HCT116 (cell line): ENCODE results near the gene DICER1. TPM values are rescaled to one million over a fixed set of nuclear protein-coding genes. Genes with fewer than 3 reads are reported as not detected.

Source experiments
- ATAC-seq: fragments of 200-7000 bp; cut with Tn5 transposase; 2 replicates; pipeline ENCODE4 v1.9.1; 2020; ENCODE audit warnings: mild to moderate bottlenecking, moderate library complexity
- BruUV-seq: library from RNA; stranded (reverse); fragments of 400-500 nt; replicated peaks from 2 replicates; lab custom pipeline; 2021; lab: Mats Ljungman, UMichigan
- CTCF ChIA-PET: fragments of 300-600 bp; sonication (Branson Sonifier 250); formaldehyde crosslinking; loops from one replicate; lab custom pipeline; 2021; ENCODE audit warnings: antibody characterized with exemption; lab: Charles Lee
- POLR2A ChIA-PET: fragments of 300-600, 350-600 bp; sonication (Branson Sonifier 250); formaldehyde crosslinking; loops from one replicate; lab custom pipeline; 2021; ENCODE audit warnings: antibody characterized with exemption; lab: Charles Lee
- RAD21 ChIA-PET, 2 experiments: fragments of 300-600 bp; sonication (Branson Sonifier 250); formaldehyde crosslinking; loops; one replicate each; lab custom pipeline; 2023; ENCODE audit warnings: low total read pairs in 2 of 2; ENCODE audit not compliant: uncharacterized antibody in 2 of 2, unreplicated experiment in 2 of 2, low non-redundant PET in 1 of 2; lab: Charles Lee
- DNase-seq: peaks from one replicate; pipeline ENCODE4 v3.0.0-alpha.2; 2010; ENCODE audit warnings: low read depth, low spot score
- H2AFZ ChIP-seq: fragments of 200-600 bp; shearing (Covaris generic), sonication (generic); 2 replicates; pipeline ENCODE4 v1.6.1; 2017; ENCODE audit warnings: low read depth, mixed run types, mixed read lengths, antibody characterized with exemption, low read length; ENCODE audit not compliant: poor library complexity, severe bottlenecking
- H3K27ac ChIP-seq: 2 replicates; pipeline ENCODE4 v1.5.1; 2012; ENCODE audit warnings: low read depth, low read length
- H3K27me3 ChIP-seq: fragments of 200-600 bp; sonication (generic); 2 replicates; pipeline ENCODE4 v1.6.1; 2016; ENCODE audit warnings: mixed run types, low read length, mixed read lengths; ENCODE audit not compliant: insufficient read depth
- H3K36me3 ChIP-seq, 2 experiments: fragments of 200-500 bp in 1 of 2; fragments of 200-600 bp in 1 of 2; sonication (Bioruptor generic) in 1 of 2; sonication (generic) in 1 of 2; 2 replicates each; pipeline versions ENCODE4 v1.5.1 to v1.6.1; 2014 to 2016; ENCODE audit warnings: low read length in 2 of 2, inconsistent platforms in 1 of 2, mixed read lengths in 1 of 2, mixed run types in 1 of 2; ENCODE audit not compliant: insufficient read depth in 2 of 2, control insufficient read depth in 1 of 2
- H3K4me1 ChIP-seq, 2 experiments: fragments of 200-600 bp in 1 of 2; sonication (generic) in 1 of 2; 2 replicates each; pipeline versions ENCODE4 v1.5.1 to v1.6.1; 2012 to 2017; ENCODE audit warnings: low read length in 2 of 2, inconsistent platforms in 1 of 2, mild to moderate bottlenecking in 1 of 2, mixed read lengths in 1 of 2, mixed run types in 1 of 2, moderate library complexity in 1 of 2; ENCODE audit not compliant: insufficient read depth in 2 of 2, control insufficient read depth in 1 of 2
- H3K4me2 ChIP-seq: fragments of 200-600 bp; sonication (generic); 2 replicates; pipeline ENCODE4 v1.6.1; 2017; ENCODE audit warnings: mixed run types, low read length, mixed read lengths
- H3K4me3 ChIP-seq, 2 experiments: fragments of 200-600 bp in 1 of 2; sonication (generic) in 1 of 2; replicated peaks in 1 of 2; 2 replicates each; pipeline ENCODE4 v1.5.1; 2011 to 2016; ENCODE audit warnings: low read length in 2 of 2, control low read depth in 1 of 2, low read depth in 1 of 2, mild to moderate bottlenecking in 1 of 2, mixed read lengths in 1 of 2, mixed run types in 1 of 2
- H3K79me2 ChIP-seq: fragments of 200-600 bp; sonication (generic); 2 replicates; pipeline ENCODE4 v1.6.1; 2017; ENCODE audit warnings: mild to moderate bottlenecking, mixed run types, low read length, moderate library complexity, mixed read lengths; ENCODE audit not compliant: insufficient read depth
- H3K9ac ChIP-seq: fragments of 200-600 bp; sonication (generic); 2 replicates; pipeline ENCODE4 v1.6.1; 2016; ENCODE audit warnings: low read length, mixed read lengths
- H3K9me2 ChIP-seq: fragments of 200-600 bp; sonication (generic), shearing (Covaris generic); 2 replicates; pipeline ENCODE4 v1.6.1; 2017; ENCODE audit warnings: mixed run types, mild to moderate bottlenecking, moderate library complexity; ENCODE audit not compliant: insufficient read depth
- H3K9me3 ChIP-seq, 2 experiments: fragments of 200-500 bp in 1 of 2; fragments of 200-600 bp in 1 of 2; sonication (Bioruptor generic) in 1 of 2; sonication (generic) in 1 of 2; 2 replicates each; pipeline ENCODE4 v1.6.1; 2014 to 2017; ENCODE audit warnings: low read length in 2 of 2, mixed read lengths in 2 of 2, inconsistent platforms in 1 of 2, low read depth in 1 of 2, mild to moderate bottlenecking in 1 of 2, mixed run types in 1 of 2, moderate library complexity in 1 of 2; ENCODE audit not compliant: control insufficient read depth in 1 of 2, insufficient read depth in 1 of 2
- H4K20me1 ChIP-seq: fragments of 200-600 bp; sonication (generic), shearing (Covaris generic); 2 replicates; pipeline ENCODE4 v1.6.1; 2017; ENCODE audit warnings: mixed run types, mild to moderate bottlenecking, moderate library complexity; ENCODE audit not compliant: insufficient read depth
- CEBPB ChIP-seq: IDR thresholded peaks from 2 replicates; pipeline ENCODE4 v1.6.1; 2012; ENCODE audit warnings: low read depth
- EGR1 ChIP-seq: IDR thresholded peaks from 2 replicates; pipeline ENCODE4 v1.6.1; 2012; ENCODE audit warnings: low read depth
- EZH2phosphoT487 ChIP-seq: fragments of 200-600 bp; IDR thresholded peaks from 2 replicates; pipeline ENCODE4 v1.6.1; 2018; ENCODE audit warnings: antibody characterized with exemption, borderline replicate concordance
- FOSL1 ChIP-seq: IDR thresholded peaks from 2 replicates; pipeline ENCODE4 v1.6.1; 2012; ENCODE audit warnings: low read depth
- RAD21 ChIP-seq: IDR thresholded peaks from 2 replicates; pipeline ENCODE4 v1.6.1; 2012; ENCODE audit warnings: low read depth, mild to moderate bottlenecking
- SIN3A ChIP-seq: IDR thresholded peaks from 2 replicates; pipeline ENCODE4 v1.6.1; 2012; ENCODE audit warnings: low read depth
- YY1 ChIP-seq: IDR thresholded peaks from 2 replicates; pipeline ENCODE4 v1.6.1; 2011; ENCODE audit warnings: low read length, low read depth, moderate library complexity, mild to moderate bottlenecking; ENCODE audit not compliant: insufficient replicate concordance; ENCODE audit errors: extremely low read depth
- ZNF274 ChIP-seq: fragments of 200-500 bp; sonication (Bioruptor generic); IDR thresholded peaks from 2 replicates; pipeline ENCODE4 v1.6.1; 2014; ENCODE audit warnings: mild to moderate bottlenecking, low read depth, low read length, inconsistent platforms
- intact Hi-C: fragments of 100-400 bp; cut with micrococcal nuclease; formaldehyde crosslinking; loops from 2 replicates; pipeline ENCODE4 v1.10.0; 2022
- total RNA-seq: library from RNA; stranded (reverse); gene quantifications from one replicate; pipeline ENCODE4 v1.2.1, GENCODE V29; 2021; ENCODE audit not compliant: unreplicated experiment
- TF ChIP-seq, protein P1 (sequence below): IDR thresholded peaks from 2 replicates; pipeline ENCODE4 v1.6.1; 2011; ENCODE audit warnings: mild to moderate bottlenecking, low read length, moderate library complexity; ENCODE audit not compliant: insufficient replicate concordance; ENCODE audit errors: extremely low read depth
- TF ChIP-seq, protein P2 (sequence below): IDR thresholded peaks from 2 replicates; pipeline ENCODE4 v1.6.1; 2012

DICER1 gene
- total RNA-seq, 1 experiment from 2014 or later, result 38.6 TPM

DNA sequence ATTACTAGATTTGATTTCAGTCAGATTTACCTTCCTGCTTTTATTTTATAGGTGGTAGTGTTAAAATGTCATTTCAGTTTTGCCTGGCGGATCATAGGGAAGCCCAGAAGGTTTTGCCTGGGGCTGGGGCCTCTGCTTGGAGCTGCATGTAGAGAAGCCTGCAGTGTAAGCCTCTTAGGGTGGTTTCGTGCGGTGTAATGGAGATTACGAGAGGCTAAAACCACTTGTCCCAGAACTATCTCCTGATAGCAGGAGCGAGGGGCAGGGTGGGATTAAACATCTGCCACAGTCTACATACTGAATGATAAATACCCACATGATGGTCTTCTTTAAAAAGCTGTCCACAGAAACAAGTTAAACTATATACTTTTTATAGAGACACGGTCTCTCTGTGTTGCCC lies 35.0 kb upstream of the DICER1 start:
- BruUV-seq, result no TSS peak
- intact Hi-C loops, result no loop called here
- CTCF ChIA-PET, result no interaction called here

DNA sequence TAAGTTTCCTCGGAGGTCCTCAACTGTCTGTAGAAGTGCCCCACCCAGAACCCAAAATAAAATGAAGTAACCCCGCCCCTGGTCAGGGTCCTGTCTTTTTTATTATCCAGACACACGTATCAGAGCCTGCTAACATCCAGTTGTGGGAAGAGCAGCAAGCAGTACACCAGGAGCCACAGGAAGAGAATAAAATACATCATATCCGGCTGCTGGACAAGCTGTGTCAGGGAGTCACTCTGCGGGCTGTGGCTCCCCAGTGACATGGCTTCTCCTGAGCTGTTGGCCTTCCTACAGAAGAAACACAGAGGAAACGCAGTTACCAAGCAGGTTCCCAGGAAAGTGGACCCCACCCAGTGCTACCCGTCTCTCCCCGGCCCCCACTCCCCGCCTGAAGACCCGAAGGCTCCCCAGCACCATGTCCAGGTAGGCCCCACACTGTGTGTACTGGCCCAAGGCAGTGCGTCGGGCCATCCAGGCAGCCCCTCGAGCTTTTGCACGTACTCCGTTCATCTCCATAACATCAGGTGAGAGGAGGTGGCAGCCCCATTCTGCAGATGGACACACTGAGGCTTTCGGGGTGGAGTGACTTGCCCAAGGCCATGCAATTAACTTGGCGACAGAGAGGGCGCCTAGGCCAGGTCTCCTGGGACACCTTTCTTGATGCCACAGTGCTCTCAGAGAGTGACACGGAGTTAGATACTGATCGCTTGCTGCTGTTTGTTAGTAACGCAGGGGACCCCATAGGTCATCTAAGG lies 34.3 kb upstream of the DICER1 start:
- H4K20me1 ChIP-seq, result no peaks in the 10 kb centered on the region
- H3K27me3 ChIP-seq, result no peaks in the 10 kb centered on the region
- ChIA-PET POLR2A (no interaction called here), CTCF (no interaction called here), RAD21 (no interaction called here)
- H3K9ac ChIP-seq, result no peak overlapping the region
- H3K4me1 ChIP-seq, result peaks cover 0 to 4% of the 10 kb centered on the region in 2 experiments; a peak in 2 of 4 replicates
- H3K36me3 ChIP-seq, result no peaks in the 10 kb centered on the region
- no peak for ATAC-seq
- intact Hi-C loops, result no loop called here
- BruUV-seq, result no TSS peak
- H3K9me3 ChIP-seq, result no peaks in the 10 kb centered on the region
- TF ChIP-seq, protein P1, sequence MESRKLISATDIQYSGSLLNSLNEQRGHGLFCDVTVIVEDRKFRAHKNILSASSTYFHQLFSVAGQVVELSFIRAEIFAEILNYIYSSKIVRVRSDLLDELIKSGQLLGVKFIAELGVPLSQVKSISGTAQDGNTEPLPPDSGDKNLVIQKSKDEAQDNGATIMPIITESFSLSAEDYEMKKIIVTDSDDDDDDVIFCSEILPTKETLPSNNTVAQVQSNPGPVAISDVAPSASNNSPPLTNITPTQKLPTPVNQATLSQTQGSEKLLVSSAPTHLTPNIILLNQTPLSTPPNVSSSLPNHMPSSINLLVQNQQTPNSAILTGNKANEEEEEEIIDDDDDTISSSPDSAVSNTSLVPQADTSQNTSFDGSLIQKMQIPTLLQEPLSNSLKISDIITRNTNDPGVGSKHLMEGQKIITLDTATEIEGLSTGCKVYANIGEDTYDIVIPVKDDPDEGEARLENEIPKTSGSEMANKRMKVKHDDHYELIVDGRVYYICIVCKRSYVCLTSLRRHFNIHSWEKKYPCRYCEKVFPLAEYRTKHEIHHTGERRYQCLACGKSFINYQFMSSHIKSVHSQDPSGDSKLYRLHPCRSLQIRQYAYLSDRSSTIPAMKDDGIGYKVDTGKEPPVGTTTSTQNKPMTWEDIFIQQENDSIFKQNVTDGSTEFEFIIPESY, result no peak
- TF ChIP-seq ZNF274 (no peak), EZH2phosphoT487 (no peak), YY1 (no peak), FOSL1 (no peak), EGR1 (no peak), RAD21 (no peak), CEBPB (no peak), SIN3A (no peak)
- no peaks in the 10 kb centered on the region for H3K79me2 ChIP-seq
- H3K4me2 ChIP-seq, result no peak overlapping the region
- H3K9me2 ChIP-seq, result no peaks in the 10 kb centered on the region
- H2AFZ ChIP-seq, result no peak overlapping the region
- no peak overlapping the region for H3K27ac ChIP-seq
- H3K4me3 ChIP-seq, result no peak overlapping the region
- DNase-seq, result no peak

More for the DNA sequence above, 35.0 kb upstream of the DICER1 start:
- Histone ChIP-seq H3K4me2 (no peak overlapping the region), H3K9ac (no peak overlapping the region), H3K27me3 (no peaks in the 10 kb centered on the region), H3K9me3 (no peaks in the 10 kb centered on the region), H3K79me2 (no peaks in the 10 kb centered on the region), H3K4me1 (peaks cover under 1 to 9% of the 10 kb centered on the region in 2 experiments; a peak in 3 of 4 replicates), H3K27ac (no peak overlapping the region), H3K36me3 (no peaks in the 10 kb centered on the region), H3K9me2 (no peaks in the 10 kb centered on the region), H4K20me1 (no peaks in the 10 kb centered on the region), H2AFZ (no peak overlapping the region), H3K4me3 (no peak overlapping the region)
- ChIA-PET RAD21 (no interaction called here), POLR2A (no interaction called here)
- DNase-seq (no peak), ATAC-seq (no peak)
- TF ChIP-seq, protein P2, sequence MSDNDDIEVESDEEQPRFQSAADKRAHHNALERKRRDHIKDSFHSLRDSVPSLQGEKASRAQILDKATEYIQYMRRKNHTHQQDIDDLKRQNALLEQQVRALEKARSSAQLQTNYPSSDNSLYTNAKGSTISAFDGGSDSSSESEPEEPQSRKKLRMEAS, result no peak
- TF ChIP-seq ZNF274 (no peak), CEBPB (no peak)
